Measurements from ENCODE around the gene PPP6R2.

The PPP6R2 gene

GRCh38 chr22:50357756-50358155 is 14.6 kb downstream of the PPP6R2 start:
- no peak overlapping the region for H3K27ac ChIP-seq (ENCODE audit: extremely low read depth, low read depth, low read length)
- no peak for TF ChIP-seq ZNF423 (tag by site-specific recombination; IDR thresholded peaks at IDR 0.05)
- no peak for TF ChIP-seq ZNF266 (tag by site-specific recombination; IDR thresholded peaks at IDR 0.05; ENCODE audit: low read depth)
- no peak for TF ChIP-seq ZNF747 (tag by site-specific recombination; IDR thresholded peaks at IDR 0.05)
- no peak for TF ChIP-seq ZNF19 (tag by site-specific recombination; IDR thresholded peaks at IDR 0.05; ENCODE audit: low read depth)
- no peak for TF ChIP-seq ZSCAN18 (tag by site-specific recombination; IDR thresholded peaks at IDR 0.05)
- no peak for TF ChIP-seq BCL11B (tag by site-specific recombination; IDR thresholded peaks at IDR 0.05; ENCODE audit: low read depth)
- no peak for TF ChIP-seq ZNF548 (tag by site-specific recombination; IDR thresholded peaks at IDR 0.05)
- TF ChIP-seq ZNF624 (tag by site-specific recombination; IDR thresholded peaks at IDR 0.05), result no peak
- no peak for TF ChIP-seq ZSCAN4 (tag by site-specific recombination; IDR thresholded peaks at IDR 0.05)
- TF ChIP-seq ZNF610 (tag by site-specific recombination; IDR thresholded peaks at IDR 0.05; ENCODE audit: borderline replicate concordance), result no peak
- no peak for TF ChIP-seq ZNF157 (tag by site-specific recombination; IDR thresholded peaks at IDR 0.05)
- ChIA-PET POLR2A (no interaction called here), CTCF (interaction anchor here (0.8 to 1.3 kb wide), 2 partner anchors 16 to 117 kb away, joined by 3 to 5 read pairs; no protein-coding TSS in a partner anchor)
- peaks cover 11 to 44% of the 10 kb centered on the region in 2 experiments; a peak in 2 of 3 replicates for H3K36me3 ChIP-seq (ENCODE audit: control insufficient read depth in 2 of 2, insufficient read depth in 1 of 2, low read length in 2 of 2)
- H3K9me3 ChIP-seq (ENCODE audit: control insufficient read depth, insufficient read depth, low read depth, low read length), result no peaks in the 10 kb centered on the region
- H3K4me3 ChIP-seq (ENCODE audit: low read depth, low read length), result no peak overlapping the region
- no peaks in the 10 kb centered on the region for H3K4me1 ChIP-seq (ENCODE audit: control insufficient read depth, insufficient read depth, low read length)

- H3K9me3 ChIP-seq (ENCODE audit: control insufficient read depth, insufficient read depth, low read depth, low read length), result no peaks in the 10 kb centered on the region
- CTCF ChIA-PET, result interaction anchor here (0.6 to 0.8 kb wide), 2 partner anchors 97 to 260 kb away, joined by 3 read pairs; no protein-coding TSS in a partner anchor
- peaks cover 9 to 46% of the 10 kb centered on the region in 2 experiments; a peak in 2 of 3 replicates for H3K36me3 ChIP-seq (ENCODE audit: control insufficient read depth in 2 of 2, insufficient read depth in 1 of 2, low read length in 2 of 2)
- no peak overlapping the region for H3K27ac ChIP-seq (ENCODE audit: extremely low read depth, low read depth, low read length)
- no peak overlapping the region for H3K4me3 ChIP-seq (ENCODE audit: low read depth, low read length)
- POLR2A ChIA-PET, result no interaction called here
- no peaks in the 10 kb centered on the region for H3K4me1 ChIP-seq (ENCODE audit: control insufficient read depth, insufficient read depth, low read length)
- TF ChIP-seq ZNF10 (tag by site-specific recombination; IDR thresholded peaks at IDR 0.05), result no peak
- no peak for TF ChIP-seq ZNF501 (tag by site-specific recombination; IDR thresholded peaks at IDR 0.05)
- TF ChIP-seq ZNF664 (tag by site-specific recombination; IDR thresholded peaks at IDR 0.05), result no peak
- no peak for TF ChIP-seq ZBTB44 (tag by site-specific recombination; IDR thresholded peaks at IDR 0.05)
- TF ChIP-seq ZSCAN16 (tag by site-specific recombination; IDR thresholded peaks at IDR 0.05), result no peak
- TF ChIP-seq YY1 (tag by site-specific recombination; IDR thresholded peaks at IDR 0.05), result no peak
- TF ChIP-seq ZNF24 (tag by site-specific recombination; IDR thresholded peaks at IDR 0.05), result no peak
- no peak for TF ChIP-seq ZNF792 (tag by site-specific recombination; IDR thresholded peaks at IDR 0.05)
- TF ChIP-seq FEZF1 (tag by site-specific recombination; IDR thresholded peaks at IDR 0.05), result no peak
- no peak for TF ChIP-seq GLIS2 (tag by site-specific recombination; IDR thresholded peaks at IDR 0.05)
- no peak for TF ChIP-seq ZNF654 (tag by site-specific recombination; IDR thresholded peaks at IDR 0.05; ENCODE audit: low read depth)
- TF ChIP-seq ZBTB11 (tag by site-specific recombination; conservative IDR thresholded peaks at IDR 0.05; ENCODE audit: low read depth), result no peak
- TF ChIP-seq ZNF600 (tag by site-specific recombination; IDR thresholded peaks at IDR 0.05), result no peak
- no peak for TF ChIP-seq ZNF311 (tag by site-specific recombination; IDR thresholded peaks at IDR 0.05; ENCODE audit: borderline replicate concordance)
- no peak for TF ChIP-seq ZNF473 (tag by site-specific recombination; IDR thresholded peaks at IDR 0.05)
- no peak for TF ChIP-seq ZNF776 (tag by site-specific recombination; IDR thresholded peaks at IDR 0.05; ENCODE audit: borderline replicate concordance)
- no peak for TF ChIP-seq SALL2 (tag by site-specific recombination; IDR thresholded peaks at IDR 0.05; ENCODE audit: borderline replicate concordance)
- TF ChIP-seq ZNF513 (tag by site-specific recombination; IDR thresholded peaks at IDR 0.05), result no peak
Measured at GRCh38 chr22:50360578-50360977, 17.5 kb downstream of the PPP6R2 start.
